ENCODE measurements around the gene SYT9.
A peak's percentile ranks its signal among the peaks of the same experiment; 100 is the strongest.

DNA sequence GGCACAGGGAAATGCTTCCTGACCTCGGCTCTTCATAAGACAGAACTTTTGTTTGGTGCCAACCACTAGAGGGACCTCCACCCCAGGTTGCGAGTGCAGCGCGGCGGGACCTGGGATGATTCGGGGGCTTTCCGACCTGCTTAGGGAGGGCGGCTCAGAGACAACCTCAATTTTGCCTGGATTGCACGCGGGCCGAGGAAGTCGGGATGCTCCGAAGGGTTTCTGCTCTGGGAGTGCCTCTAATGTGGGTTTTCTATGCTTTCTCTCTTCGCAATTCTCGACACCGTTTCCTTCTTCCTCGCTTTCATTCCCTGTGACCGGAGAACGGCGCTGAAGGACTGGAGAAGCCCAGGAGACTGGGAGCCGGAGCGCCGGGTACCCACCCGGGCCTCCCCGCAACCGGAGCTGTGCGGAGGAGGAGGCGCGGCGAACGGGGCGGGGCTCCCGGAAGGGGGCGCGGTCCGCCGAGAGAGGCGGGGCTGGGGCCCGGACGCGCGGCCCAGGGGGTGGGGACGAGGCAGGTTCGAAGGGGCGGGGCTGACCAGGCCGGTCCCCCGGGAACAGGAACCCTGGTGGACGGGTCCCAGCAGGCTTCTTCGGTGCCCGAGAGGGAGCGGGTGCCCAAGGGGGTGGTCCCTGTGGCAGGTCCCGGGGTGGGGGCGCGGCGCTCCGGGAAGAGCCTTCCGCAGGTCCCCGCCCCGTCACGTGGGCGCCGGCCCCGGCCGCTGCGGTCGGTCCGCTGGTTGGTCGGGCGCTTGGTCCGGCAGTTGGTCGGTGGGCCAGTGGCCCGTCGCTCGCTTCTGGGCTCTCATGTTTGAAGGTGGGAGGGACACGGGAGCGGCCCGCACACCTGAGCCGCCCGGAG is 261.8 kb downstream of the SYT9 start, which contains the start of gene PPFIBP2:
- TF ChIP-seq POLR2AphosphoS5 (IDR thresholded peaks at IDR 0.05; ENCODE audit: low read length) (peak; percentile 65), CBFB (IDR thresholded peaks at IDR 0.05; ENCODE audit: low read depth) (no peak), CHD2 (IDR thresholded peaks at IDR 0.05; ENCODE audit: borderline replicate concordance, low read depth, low read length) (no peak), EGR1 (IDR thresholded peaks at IDR 0.05; ENCODE audit: borderline replicate concordance in 1 of 2, low read depth in 2 of 2, low read length in 2 of 2) (peak in 1 of 2 experiments; percentile 48; a peak in 1 of 3 replicates), YBX1 (IDR thresholded peaks at IDR 0.05) (no peak), RAD21 (IDR thresholded peaks at IDR 0.05; ENCODE audit: insufficient read depth, low read depth, low read length) (peak; percentile 90), NFXL1 (IDR thresholded peaks at IDR 0.05; ENCODE audit: borderline replicate concordance) (no peak), SKIL (IDR thresholded peaks at IDR 0.05; ENCODE audit: low read depth, poor library complexity, severe bottlenecking) (no peak), HDAC2 (IDR thresholded peaks at IDR 0.05) (no peak), CREB1 (IDR thresholded peaks at IDR 0.05; ENCODE audit: low read depth) (peak; percentile 37; the same call in 1 of the 2 replicates), HSF1 (IDR thresholded peaks at IDR 0.05; ENCODE audit: low read depth, low read length) (no peak), ESRRA (IDR thresholded peaks at IDR 0.05; ENCODE audit: low read length) (no peak), NBN (IDR thresholded peaks at IDR 0.05) (peak; percentile 83; the same call in 1 of the 2 replicates), ELK1 (IDR thresholded peaks at IDR 0.05; ENCODE audit: low read depth, low read length) (no peak)

Measured in GM12878 (cell line).